ENCODE measurements around the gene C10orf90.

DNA sequence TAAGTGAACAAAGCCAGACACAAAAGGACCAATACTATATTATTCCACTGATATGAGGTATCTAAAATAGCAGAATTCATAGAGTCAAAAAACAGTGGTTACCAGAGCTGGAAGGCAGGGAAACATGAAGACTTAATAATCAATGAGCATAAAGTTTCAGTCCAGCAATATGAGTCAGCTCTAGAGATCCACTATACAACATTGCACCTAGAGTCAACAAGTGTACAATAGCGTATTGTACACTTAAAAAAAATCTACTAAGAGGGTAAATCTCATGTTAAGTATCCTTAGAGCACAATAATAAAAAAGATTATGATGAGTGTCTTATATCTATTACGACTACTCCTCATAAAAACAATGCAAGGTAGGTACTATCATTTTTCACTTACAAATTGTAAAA, 36.1 kb downstream of the C10orf90 start:
- TF ChIP-seq, protein P1, sequence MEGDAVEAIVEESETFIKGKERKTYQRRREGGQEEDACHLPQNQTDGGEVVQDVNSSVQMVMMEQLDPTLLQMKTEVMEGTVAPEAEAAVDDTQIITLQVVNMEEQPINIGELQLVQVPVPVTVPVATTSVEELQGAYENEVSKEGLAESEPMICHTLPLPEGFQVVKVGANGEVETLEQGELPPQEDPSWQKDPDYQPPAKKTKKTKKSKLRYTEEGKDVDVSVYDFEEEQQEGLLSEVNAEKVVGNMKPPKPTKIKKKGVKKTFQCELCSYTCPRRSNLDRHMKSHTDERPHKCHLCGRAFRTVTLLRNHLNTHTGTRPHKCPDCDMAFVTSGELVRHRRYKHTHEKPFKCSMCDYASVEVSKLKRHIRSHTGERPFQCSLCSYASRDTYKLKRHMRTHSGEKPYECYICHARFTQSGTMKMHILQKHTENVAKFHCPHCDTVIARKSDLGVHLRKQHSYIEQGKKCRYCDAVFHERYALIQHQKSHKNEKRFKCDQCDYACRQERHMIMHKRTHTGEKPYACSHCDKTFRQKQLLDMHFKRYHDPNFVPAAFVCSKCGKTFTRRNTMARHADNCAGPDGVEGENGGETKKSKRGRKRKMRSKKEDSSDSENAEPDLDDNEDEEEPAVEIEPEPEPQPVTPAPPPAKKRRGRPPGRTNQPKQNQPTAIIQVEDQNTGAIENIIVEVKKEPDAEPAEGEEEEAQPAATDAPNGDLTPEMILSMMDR (conservative IDR thresholded peaks at IDR 0.05) = no peak
- no peak for TF ChIP-seq EZH2 (IDR thresholded peaks at IDR 0.05; ENCODE audit: low read depth)

All from PC-9 (cell line).